GM12878 (cell line): Measurements from ENCODE around the gene UBAP1L. TPM values are rescaled to one million over a fixed set of nuclear protein-coding genes. Genes with fewer than 3 reads are reported as not detected.

Experiments
- ATAC-seq: fragments of 200-7000 bp; cut with Tn5 transposase; 3 replicates; pipeline ENCODE4 v1.9.1; 2020; ENCODE audit warnings: mild to moderate bottlenecking, moderate library complexity
- BruUV-seq: library from RNA; stranded (reverse); fragments of 400-500 nt; replicated peaks from 2 replicates; lab custom pipeline; 2021; lab: Mats Ljungman, UMichigan
- CTCF ChIA-PET: fragments of 300-600 bp; sonication (Branson Sonifier 250); formaldehyde crosslinking; extraction: SDS; loops from one replicate; lab custom pipeline; 2021; ENCODE audit warnings: inconsistent platforms; lab: Yijun Ruan, JAX
- POLR2A ChIA-PET: fragments of 350-600 bp; formaldehyde crosslinking; extraction: SDS; loops from one replicate; lab custom pipeline; 2021; ENCODE audit warnings: inconsistent platforms; lab: Charles Lee
- RAD21 ChIA-PET: fragments of 300-600 bp; sonication (Branson Sonifier 250); formaldehyde crosslinking; loops from one replicate; lab custom pipeline; 2023; ENCODE audit warnings: antibody characterized with exemption; ENCODE audit not compliant: unreplicated experiment; lab: Charles Lee
- SMC1A ChIA-PET: fragments of 300-600 bp; sonication (Branson Sonifier 250); formaldehyde crosslinking; loops from one replicate; lab custom pipeline; 2023; ENCODE audit not compliant: unreplicated experiment, uncharacterized antibody; lab: Charles Lee
- DNase-seq: peaks from one replicate; pipeline ENCODE4 v3.0.0-alpha.2; 2011; ENCODE audit warnings: low read depth, low spot score
- FAIRE-seq: peaks from 3 replicates; lab custom pipeline; 2011; peaks lifted over from hg19 to GRCh38; lab: Jason Lieb, UNC
- H2AFZ ChIP-seq: 2 replicates; pipeline ENCODE4 v1.6.0; 2011; ENCODE audit warnings: low read depth, low read length, control low read depth; ENCODE audit not compliant: control insufficient read depth
- H3K27ac ChIP-seq: 2 replicates; pipeline ENCODE4 v1.5.1; 2011; ENCODE audit warnings: control low read depth; ENCODE audit not compliant: control insufficient read depth, insufficient read depth
- H3K27me3 ChIP-seq, 2 experiments: replicated peaks in 1 of 2; 2 replicates each; pipeline versions ENCODE4 v1.6.0 to v1.6.1; 2011; ENCODE audit warnings: low read length in 1 of 2; ENCODE audit not compliant: control insufficient read depth in 2 of 2, insufficient read depth in 2 of 2
- H3K36me3 ChIP-seq, 2 experiments: 2 replicates each; pipeline ENCODE4 v1.5.1; 2011; ENCODE audit warnings: low read length in 1 of 2; ENCODE audit not compliant: control insufficient read depth in 2 of 2, insufficient read depth in 2 of 2
- H3K4me1 ChIP-seq: 2 replicates; pipeline ENCODE4 v1.6.1; 2011; ENCODE audit warnings: mild to moderate bottlenecking, low read length, moderate library complexity, mixed read lengths; ENCODE audit not compliant: control insufficient read depth, insufficient read depth
- H3K4me2 ChIP-seq: 2 replicates; pipeline ENCODE4 v1.6.0; 2011; ENCODE audit warnings: control low read depth; ENCODE audit not compliant: control insufficient read depth, insufficient read depth
- H3K4me3 ChIP-seq: fragments of 200-600 bp; sonication (generic); 2 replicates; pipeline ENCODE4 v1.5.1; 2016
- H3K79me2 ChIP-seq: 2 replicates; pipeline ENCODE4 v1.6.0; 2011; ENCODE audit warnings: low read length; ENCODE audit not compliant: control insufficient read depth, insufficient read depth
- H3K9ac ChIP-seq: 2 replicates; pipeline ENCODE4 v1.8.0; 2011; ENCODE audit warnings: low read length, control low read depth, mixed read lengths; ENCODE audit not compliant: control insufficient read depth, insufficient read depth
- H3K9me3 ChIP-seq: replicated peaks from 3 replicates; pipeline ENCODE4 v1.5.1; 2011; ENCODE audit warnings: mild to moderate bottlenecking, low read length; ENCODE audit not compliant: control insufficient read depth, insufficient read depth
- H4K20me1 ChIP-seq: 2 replicates; pipeline ENCODE4 v1.6.0; 2011; ENCODE audit not compliant: control insufficient read depth, insufficient read depth
- CBFB ChIP-seq: IDR thresholded peaks from 2 replicates; pipeline ENCODE4 v1.6.1; 2016; ENCODE audit warnings: antibody characterized with exemption, low read depth
- KLF5 ChIP-seq: fragments of 450-650 bp; IDR thresholded peaks from 2 replicates; pipeline ENCODE4 v1.6.1; 2014; ENCODE audit warnings: mild to moderate bottlenecking; ENCODE audit not compliant: partially characterized antibody
- NR2F1 ChIP-seq: fragments of 450-650 bp; conservative IDR thresholded peaks from 2 replicates; pipeline ENCODE4 v1.6.1; 2017; ENCODE audit warnings: mild to moderate bottlenecking
- RAD51 ChIP-seq: fragments of 450-650 bp; IDR thresholded peaks from 2 replicates; pipeline ENCODE4 v1.6.1; 2016; ENCODE audit warnings: moderate library complexity, mild to moderate bottlenecking, inconsistent platforms
- RFX5 ChIP-seq: IDR thresholded peaks from 2 replicates; pipeline ENCODE4 v1.6.1; 2011; ENCODE audit warnings: low read depth, low read length, improper control_type of control experiment
- SRF ChIP-seq, 2 experiments: IDR thresholded peaks; 2 replicates each; pipeline ENCODE4 v1.6.1; 2011; ENCODE audit warnings: low read depth in 2 of 2, low read length in 2 of 2, mild to moderate bottlenecking in 1 of 2, moderate library complexity in 1 of 2
- TARDBP ChIP-seq: IDR thresholded peaks from 2 replicates; pipeline ENCODE4 v1.6.1; 2016; ENCODE audit warnings: borderline replicate concordance
- WRNIP1 ChIP-seq: IDR thresholded peaks from 2 replicates; pipeline ENCODE4 v1.6.1; 2011; ENCODE audit warnings: low read depth, low read length, improper control_type of control experiment, borderline replicate concordance
- WGBS: methylation state at CpG from one replicate; pipeline ENCODE4 v1.1.6; 2016; ENCODE audit warnings: low lambda C conversion rate; ENCODE audit not compliant: insufficient replicate concordance, insufficient coverage; ENCODE audit errors: missing lambda C conversion rate; 5-methylcytosine and 5-hydroxymethylcytosine counted together
- in situ Hi-C: fragments of 300-500 bp; cut with MboI; formaldehyde crosslinking; loops from 9 replicates; pipeline ENCODE4 v1.14.3; 2018; ENCODE audit warnings: mixed read lengths
- intact Hi-C: fragments of 100-400 bp; cut with micrococcal nuclease; formaldehyde crosslinking; loops from one replicate; pipeline ENCODE4 v1.14.2; 2022; ENCODE audit not compliant: unreplicated experiment
- polyA plus RNA-seq, 11 experiments: library from polyadenylated mRNA; depleted of rRNA in 4 of 11; unstranded in 6 of 11; stranded (reverse) in 5 of 11; fragments of >200 nt; fragmentation: Nextera tagmentation in 4 of 11; fragmentation: Illumina TruSeq in 1 of 11; extraction: Ambion mirVana in 4 of 11; extraction: Trizol in 1 of 11; gene quantifications; 1 replicate in 1 of 11; 2 replicates in 10 of 11; pipeline versions ENCODE4 v1.2.1 to v1.2.3, GENCODE V29; 2011 to 2016; ENCODE audit warnings: inconsistent platforms in 2 of 11, missing spikeins in 2 of 11, low read depth in 1 of 11
- total RNA-seq, 4 experiments: library from RNA; depleted of rRNA in 3 of 4; stranded (reverse); fragments of >200 nt in 3 of 4; fragmentation: Illumina TruSeq in 1 of 4; extraction: Trizol in 1 of 4; gene quantifications; 2 replicates each; pipeline versions ENCODE4 v1.2.1 to v1.2.3, GENCODE V29; 2013 to 2021
- TF ChIP-seq, protein P1 (sequence below): fragments of 450-650 bp; IDR thresholded peaks from 2 replicates; pipeline ENCODE4 v1.6.1; 2017; ENCODE audit warnings: mild to moderate bottlenecking, moderate library complexity
- TF ChIP-seq, protein P2 (sequence below): fragments of 450-650 bp; formaldehyde crosslinking; IDR thresholded peaks from 2 replicates; pipeline ENCODE4 v1.4.0; 2022; ENCODE audit warnings: mild to moderate bottlenecking, moderate library complexity

UBAP1L gene
- total and polyA plus RNA-seq, 10 of the 15 experiments (the other 5 are each of a cell fraction or from before 2014, with no cell fraction given), result 0.03 to 2.6 (median 1.0) TPM

DNA sequence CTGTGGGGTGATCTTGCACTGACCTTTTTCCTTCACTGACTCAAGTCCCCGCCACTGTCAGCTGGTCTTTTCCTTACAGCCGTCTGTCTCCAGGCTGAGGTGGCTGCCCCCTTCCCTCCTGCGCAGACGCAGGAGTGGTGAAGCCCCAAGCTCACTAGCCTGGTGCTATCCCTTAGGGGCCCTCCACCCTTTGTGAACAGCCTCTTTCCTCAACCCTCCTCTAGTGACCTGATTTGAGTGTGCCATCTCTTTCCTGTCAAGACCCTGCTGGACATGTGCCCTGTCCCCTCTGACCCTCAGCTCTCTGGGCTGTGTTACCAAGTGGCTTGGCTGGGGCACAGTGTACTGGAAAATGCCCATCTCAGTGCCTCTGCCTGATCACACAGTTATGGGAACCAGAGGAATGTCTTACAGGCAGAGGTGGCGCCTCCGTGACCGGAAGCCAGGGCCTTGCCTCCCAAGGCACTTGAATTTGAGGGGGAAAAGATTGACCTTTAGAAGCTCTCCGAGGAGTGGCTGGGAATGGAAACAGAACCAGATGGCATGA is 29.7 kb downstream of the UBAP1L start:
- BruUV-seq, result no TSS peak
- H3K79me2 ChIP-seq, result no peaks in the 10 kb centered on the region
- no peak for TF ChIP-seq NR2F1
- TF ChIP-seq, protein P1, sequence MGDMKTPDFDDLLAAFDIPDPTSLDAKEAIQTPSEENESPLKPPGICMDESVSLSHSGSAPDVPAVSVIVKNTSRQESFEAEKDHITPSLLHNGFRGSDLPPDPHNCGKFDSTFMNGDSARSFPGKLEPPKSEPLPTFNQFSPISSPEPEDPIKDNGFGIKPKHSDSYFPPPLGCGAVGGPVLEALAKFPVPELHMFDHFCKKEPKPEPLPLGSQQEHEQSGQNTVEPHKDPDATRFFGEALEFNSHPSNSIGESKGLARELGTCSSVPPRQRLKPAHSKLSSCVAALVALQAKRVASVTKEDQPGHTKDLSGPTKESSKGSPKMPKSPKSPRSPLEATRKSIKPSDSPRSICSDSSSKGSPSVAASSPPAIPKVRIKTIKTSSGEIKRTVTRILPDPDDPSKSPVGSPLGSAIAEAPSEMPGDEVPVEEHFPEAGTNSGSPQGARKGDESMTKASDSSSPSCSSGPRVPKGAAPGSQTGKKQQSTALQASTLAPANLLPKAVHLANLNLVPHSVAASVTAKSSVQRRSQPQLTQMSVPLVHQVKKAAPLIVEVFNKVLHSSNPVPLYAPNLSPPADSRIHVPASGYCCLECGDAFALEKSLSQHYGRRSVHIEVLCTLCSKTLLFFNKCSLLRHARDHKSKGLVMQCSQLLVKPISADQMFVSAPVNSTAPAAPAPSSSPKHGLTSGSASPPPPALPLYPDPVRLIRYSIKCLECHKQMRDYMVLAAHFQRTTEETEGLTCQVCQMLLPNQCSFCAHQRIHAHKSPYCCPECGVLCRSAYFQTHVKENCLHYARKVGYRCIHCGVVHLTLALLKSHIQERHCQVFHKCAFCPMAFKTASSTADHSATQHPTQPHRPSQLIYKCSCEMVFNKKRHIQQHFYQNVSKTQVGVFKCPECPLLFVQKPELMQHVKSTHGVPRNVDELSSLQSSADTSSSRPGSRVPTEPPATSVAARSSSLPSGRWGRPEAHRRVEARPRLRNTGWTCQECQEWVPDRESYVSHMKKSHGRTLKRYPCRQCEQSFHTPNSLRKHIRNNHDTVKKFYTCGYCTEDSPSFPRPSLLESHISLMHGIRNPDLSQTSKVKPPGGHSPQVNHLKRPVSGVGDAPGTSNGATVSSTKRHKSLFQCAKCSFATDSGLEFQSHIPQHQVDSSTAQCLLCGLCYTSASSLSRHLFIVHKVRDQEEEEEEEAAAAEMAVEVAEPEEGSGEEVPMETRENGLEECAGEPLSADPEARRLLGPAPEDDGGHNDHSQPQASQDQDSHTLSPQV, result no peak
- no peak for TF ChIP-seq WRNIP1
- no peak for TF ChIP-seq SRF (IDR thresholded peaks at IDR 0.05; ENCODE audit: low read depth in 2 of 2, low read length in 2 of 2)
- TF ChIP-seq, protein P2, sequence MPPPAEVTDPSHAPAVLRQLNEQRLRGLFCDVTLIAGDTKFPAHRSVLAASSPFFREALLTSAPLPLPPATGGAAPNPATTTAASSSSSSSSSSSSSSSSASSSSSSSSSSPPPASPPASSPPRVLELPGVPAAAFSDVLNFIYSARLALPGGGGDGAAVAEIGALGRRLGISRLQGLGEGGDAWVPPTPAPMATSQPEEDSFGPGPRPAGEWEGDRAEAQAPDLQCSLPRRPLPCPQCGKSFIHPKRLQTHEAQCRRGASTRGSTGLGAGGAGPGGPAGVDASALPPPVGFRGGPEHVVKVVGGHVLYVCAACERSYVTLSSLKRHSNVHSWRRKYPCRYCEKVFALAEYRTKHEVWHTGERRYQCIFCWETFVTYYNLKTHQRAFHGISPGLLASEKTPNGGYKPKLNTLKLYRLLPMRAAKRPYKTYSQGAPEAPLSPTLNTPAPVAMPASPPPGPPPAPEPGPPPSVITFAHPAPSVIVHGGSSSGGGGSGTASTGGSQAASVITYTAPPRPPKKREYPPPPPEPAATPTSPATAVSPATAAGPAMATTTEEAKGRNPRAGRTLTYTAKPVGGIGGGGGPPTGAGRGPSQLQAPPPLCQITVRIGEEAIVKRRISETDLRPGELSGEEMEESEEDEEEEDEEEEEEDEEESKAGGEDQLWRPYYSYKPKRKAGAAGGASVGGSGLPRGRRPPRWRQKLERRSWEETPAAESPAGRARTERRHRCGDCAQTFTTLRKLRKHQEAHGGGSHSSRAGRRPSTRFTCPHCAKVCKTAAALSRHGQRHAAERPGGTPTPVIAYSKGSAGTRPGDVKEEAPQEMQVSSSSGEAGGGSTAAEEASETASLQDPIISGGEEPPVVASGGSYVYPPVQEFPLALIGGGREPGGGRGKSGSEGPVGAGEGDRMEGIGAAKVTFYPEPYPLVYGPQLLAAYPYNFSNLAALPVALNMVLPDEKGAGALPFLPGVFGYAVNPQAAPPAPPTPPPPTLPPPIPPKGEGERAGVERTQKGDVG (CRISPR knock-in tag), result no peak
- TF ChIP-seq CBFB, result no peak
- no peak for TF ChIP-seq TARDBP
- TF ChIP-seq KLF5, result no peak
- no peak for TF ChIP-seq RAD51
- no peak for TF ChIP-seq RFX5
- TF ChIP-seq, all 136 proteins: peak for 0
- WGBS, result 82% methylated on average over 8 of the region's 8 CpGs
- FAIRE-seq, result no peak
- in situ Hi-C loops (no loop called here), intact Hi-C loops (loop anchor here (10.0 kb wide), 1 partner anchor 350 kb away; no protein-coding TSS in a partner anchor)
- Histone ChIP-seq H2AFZ (no peak overlapping the region), H3K4me1 (no peaks in the 10 kb centered on the region), H3K36me3 (no peaks in the 10 kb centered on the region), H3K9me3 (no peaks in the 10 kb centered on the region), H3K9ac (no peak overlapping the region), H3K27ac (no peak overlapping the region), H3K4me2 (no peak overlapping the region), H3K4me3 (no peak overlapping the region), H3K27me3 (peaks cover 0 to 6% of the 10 kb centered on the region in 2 experiments; a peak in 1 of 4 replicates), H4K20me1 (peaks cover 3% of the 10 kb centered on the region; the same call in 1 of the 2 replicates)
- ChIA-PET SMC1A (interaction anchor here (0.7 kb wide), 1 partner anchor 33 kb away, joined by 3 read pairs; no protein-coding TSS in a partner anchor), POLR2A (no interaction called here), RAD21 (interaction anchor here (1.0 kb wide), 1 partner anchor 52 kb away, joined by 3 read pairs; no protein-coding TSS in a partner anchor), CTCF (interaction anchor here (1.4 to 2.6 kb wide), 3 partner anchors 18 to 54 kb away, joined by 3 to 8 read pairs (median 4); no protein-coding TSS in a partner anchor)
- no peak for DNase-seq
- ATAC-seq, result no peak
